ENCODE measurements around the gene COMMD4. TPM values are rescaled to one million over a fixed set of nuclear protein-coding genes. Genes with fewer than 3 reads are reported as not detected.

Gene COMMD4
- total and polyA plus RNA-seq, 10 of the 15 experiments (the other 5 are each of a cell fraction or from before 2014, with no cell fraction given) = 14.5 to 118 (median 75.3) TPM

- ChIA-PET CTCF (no interaction called here), POLR2A (no interaction called here), RAD21 (ENCODE audit: unreplicated experiment) (no interaction called here), SMC1A (ENCODE audit: uncharacterized antibody, unreplicated experiment) (no interaction called here)
- peaks cover 0 to 12% of the 10 kb centered on the region in 2 experiments for H3K36me3 ChIP-seq (ENCODE audit: control insufficient read depth in 2 of 2, insufficient read depth in 2 of 2, low read length in 1 of 2)
- H2AFZ ChIP-seq (ENCODE audit: control insufficient read depth, low read depth, low read length) = no peak overlapping the region
- H3K4me3 ChIP-seq = no peak overlapping the region
- FAIRE-seq (no peak), DNase-seq (ENCODE audit: low read depth, low spot score) (no peak), ATAC-seq (no peak)
- no TSS peak for BruUV-seq (replicated peaks)
- H3K4me1 ChIP-seq (ENCODE audit: control insufficient read depth, insufficient read depth, low read length) = peaks cover under 1% of the 10 kb centered on the region; the same call in 1 of the 2 replicates
- H3K9me3 ChIP-seq (replicated peaks; ENCODE audit: control insufficient read depth, insufficient read depth, low read length) = no peaks in the 10 kb centered on the region
- intact Hi-C loops (cut with micrococcal nuclease; ENCODE audit: unreplicated experiment) (no loop called here), in situ Hi-C loops (cut with MboI) (no loop called here)
- H3K4me2 ChIP-seq (ENCODE audit: control insufficient read depth, insufficient read depth) = no peak overlapping the region
- H4K20me1 ChIP-seq (ENCODE audit: control insufficient read depth, insufficient read depth) = no peaks in the 10 kb centered on the region
- TF ChIP-seq CHD2 (IDR thresholded peaks at IDR 0.05; ENCODE audit: borderline replicate concordance, low read depth, low read length) (no peak), POLR2A (IDR thresholded peaks at IDR 0.05; ENCODE audit: low read depth, low read length) (peak; percentile 2; the same call in 1 of the 2 replicates)
- WGBS (ENCODE audit: insufficient coverage, insufficient replicate concordance, low lambda C conversion rate, missing lambda C conversion rate) = 85% methylated on average over 13 of the region's 13 CpGs
- no peak overlapping the region for H3K9ac ChIP-seq (ENCODE audit: control insufficient read depth, insufficient read depth, low read length)
- H3K27ac ChIP-seq (ENCODE audit: control insufficient read depth, insufficient read depth) = no peak overlapping the region
- no peaks in the 10 kb centered on the region for H3K27me3 ChIP-seq (replicated peaks in 1 of 2; ENCODE audit: control insufficient read depth in 2 of 2, insufficient read depth in 2 of 2, low read length in 1 of 2)
- H3K79me2 ChIP-seq (ENCODE audit: control insufficient read depth, insufficient read depth, low read length) = no peaks in the 10 kb centered on the region; the same call in 1 of the 2 replicates
Measured at GRCh38 chr15:75361989-75362641, 26.3 kb downstream of the COMMD4 start.

GRCh38 chr15:75362642-75363249 lies 26.9 kb downstream of the COMMD4 start:
- ChIA-PET POLR2A (no interaction called here), RAD21 (ENCODE audit: unreplicated experiment) (no interaction called here), CTCF (interaction anchor here (1.4 kb wide), 1 partner anchor 277 kb away, joined by 3 read pairs; the partner anchor contains the start of gene IMP3), SMC1A (ENCODE audit: uncharacterized antibody, unreplicated experiment) (interaction anchor here (0.7 kb wide), 1 partner anchor 14 kb away, joined by 3 read pairs; no protein-coding TSS in a partner anchor)
- no peaks in the 10 kb centered on the region for H3K9me3 ChIP-seq (replicated peaks; ENCODE audit: control insufficient read depth, insufficient read depth, low read length)
- TF ChIP-seq SMAD5 (IDR thresholded peaks at IDR 0.05; ENCODE audit: low read depth) (no peak), NKRF (conservative IDR thresholded peaks at IDR 0.05) (no peak), ZZZ3 (IDR thresholded peaks at IDR 0.05; ENCODE audit: control insufficient read depth, insufficient read length, low read depth) (no peak), SREBF1 (IDR thresholded peaks at IDR 0.05; ENCODE audit: low read length) (no peak), BCL3 (IDR thresholded peaks at IDR 0.05; ENCODE audit: borderline replicate concordance, insufficient read depth, low read depth, low read length, poor library complexity, severe bottlenecking) (no peak), NR2C2 (IDR thresholded peaks at IDR 0.05; ENCODE audit: borderline replicate concordance, control insufficient read depth, insufficient read length, low read depth) (no peak), YY1 (IDR thresholded peaks at IDR 0.05; ENCODE audit: low read depth, low read length) (no peak), ATF3 (IDR thresholded peaks at IDR 0.05; ENCODE audit: borderline replicate concordance, extremely low read depth, low read depth, low read length) (no peak)
- in situ Hi-C loops (cut with MboI) (no loop called here), intact Hi-C loops (cut with micrococcal nuclease; ENCODE audit: unreplicated experiment) (no loop called here)
- DNase-seq (ENCODE audit: low read depth, low spot score) = no peak
- FAIRE-seq = no peak
- BruUV-seq (replicated peaks) = no TSS peak
- H3K4me1 ChIP-seq (ENCODE audit: control insufficient read depth, insufficient read depth, low read length) = peaks cover 6% of the 10 kb centered on the region
- peaks cover 0 to 12% of the 10 kb centered on the region in 2 experiments for H3K36me3 ChIP-seq (ENCODE audit: control insufficient read depth in 2 of 2, insufficient read depth in 2 of 2, low read length in 1 of 2)
- H3K27ac ChIP-seq (ENCODE audit: control insufficient read depth, insufficient read depth) = no peak overlapping the region
- peaks cover 5% of the 10 kb centered on the region for H3K79me2 ChIP-seq (ENCODE audit: control insufficient read depth, insufficient read depth, low read length)
- H2AFZ ChIP-seq (ENCODE audit: control insufficient read depth, low read depth, low read length) = no peak overlapping the region
- H4K20me1 ChIP-seq (ENCODE audit: control insufficient read depth, insufficient read depth) = no peaks in the 10 kb centered on the region
- H3K27me3 ChIP-seq (replicated peaks in 1 of 2; ENCODE audit: control insufficient read depth in 2 of 2, insufficient read depth in 2 of 2, low read length in 1 of 2) = no peaks in the 10 kb centered on the region
- 77% methylated on average over 7 of the region's 7 CpGs for WGBS (ENCODE audit: insufficient coverage, insufficient replicate concordance, low lambda C conversion rate, missing lambda C conversion rate)
- no peak for ATAC-seq
- H3K4me3 ChIP-seq = no peak overlapping the region
- H3K9ac ChIP-seq (ENCODE audit: control insufficient read depth, insufficient read depth, low read length) = no peak overlapping the region
- H3K4me2 ChIP-seq (ENCODE audit: control insufficient read depth, insufficient read depth) = no peak overlapping the region

Data from GM12878 (cell line).